Mesodermal cell (in vitro differentiated cells): ENCODE results near the gene TRPM2.

Experiments
- H3K27ac ChIP-seq: 2 replicates; pipeline ENCODE4 v1.7.0; 2013; ENCODE audit warnings: mild to moderate bottlenecking, low read depth, low read length, moderate library complexity; ENCODE audit not compliant: severe bottlenecking
- H3K36me3 ChIP-seq: 2 replicates; pipeline ENCODE4 v1.7.1; 2013; ENCODE audit warnings: mild to moderate bottlenecking, low read length, moderate library complexity; ENCODE audit not compliant: control insufficient read depth, insufficient read depth
- H3K4me1 ChIP-seq: one replicate; pipeline ENCODE4 v1.7.1; 2013; ENCODE audit warnings: mild to moderate bottlenecking, low read length; ENCODE audit not compliant: insufficient read depth, control insufficient read depth, poor library complexity, severe bottlenecking
- H3K4me3 ChIP-seq: 2 replicates; pipeline ENCODE4 v1.7.0; 2013; ENCODE audit warnings: low read length, control low read depth, mild to moderate bottlenecking; ENCODE audit not compliant: insufficient read depth, poor library complexity, severe bottlenecking; ENCODE audit errors: extremely low read depth
- H3K9me3 ChIP-seq: 2 replicates; pipeline ENCODE4 v1.7.1; 2013; ENCODE audit warnings: mild to moderate bottlenecking, low read length, moderate library complexity; ENCODE audit not compliant: control insufficient read depth
- WGBS, 2 experiments: methylation state at CpG; one replicate each; pipeline ENCODE4 v1.1.5; 2013; ENCODE audit warnings: missing lambda C conversion rate in 2 of 2; ENCODE audit not compliant: insufficient coverage in 2 of 2; 5-methylcytosine and 5-hydroxymethylcytosine counted together

Gene TRPM2

GRCh38 chr21:44370027-44370735, 16.8 kb downstream of the TRPM2 start:
- no peaks in the 10 kb centered on the region for H3K4me1 ChIP-seq
- no peaks in the 10 kb centered on the region for H3K36me3 ChIP-seq
- 43 to 46% methylated on average over 26 to 29 of the region's 29 CpGs for WGBS, 2 experiments
- peak overlapping the region; percentile 11 for H3K4me3 ChIP-seq
- H3K9me3 ChIP-seq = no peaks in the 10 kb centered on the region
- no peak overlapping the region for H3K27ac ChIP-seq

- no peaks in the 10 kb centered on the region for H3K9me3 ChIP-seq
- H3K4me1 ChIP-seq = no peaks in the 10 kb centered on the region
- H3K4me3 ChIP-seq = no peak overlapping the region
- 93% methylated on average over 26 to 32 of the region's 37 CpGs for WGBS, 2 experiments
- no peaks in the 10 kb centered on the region for H3K36me3 ChIP-seq
- no peak overlapping the region for H3K27ac ChIP-seq
These were observed 17.5 kb downstream of the TRPM2 start for GRCh38 chr21:44370786-44371410.

DNA sequence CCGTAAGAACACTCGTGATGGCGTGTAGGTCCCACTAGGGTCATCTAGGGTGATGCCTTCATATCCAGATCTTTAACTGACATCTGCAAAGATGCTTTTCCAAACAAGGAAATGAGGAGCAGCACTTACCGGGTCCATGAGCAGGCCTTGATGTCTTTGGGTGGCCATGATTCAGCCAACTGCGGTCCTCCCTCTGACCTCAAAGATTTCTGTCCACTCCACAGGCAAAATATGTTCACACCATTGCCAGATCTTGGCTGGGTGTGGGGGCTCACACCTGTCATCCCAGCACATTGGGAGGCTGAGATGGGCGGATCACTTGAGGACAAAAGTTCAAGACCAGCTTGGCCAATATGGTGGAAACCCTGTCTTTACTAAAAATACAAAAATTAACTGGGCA, 18.2 kb downstream of the TRPM2 start:
- Histone ChIP-seq H3K4me1 (no peaks in the 10 kb centered on the region), H3K4me3 (no peak overlapping the region), H3K9me3 (no peaks in the 10 kb centered on the region), H3K27ac (no peak overlapping the region), H3K36me3 (no peaks in the 10 kb centered on the region)
- WGBS, 2 experiments = 89 to 98% methylated on average over 5 to 6 of the region's 6 CpGs

DNA sequence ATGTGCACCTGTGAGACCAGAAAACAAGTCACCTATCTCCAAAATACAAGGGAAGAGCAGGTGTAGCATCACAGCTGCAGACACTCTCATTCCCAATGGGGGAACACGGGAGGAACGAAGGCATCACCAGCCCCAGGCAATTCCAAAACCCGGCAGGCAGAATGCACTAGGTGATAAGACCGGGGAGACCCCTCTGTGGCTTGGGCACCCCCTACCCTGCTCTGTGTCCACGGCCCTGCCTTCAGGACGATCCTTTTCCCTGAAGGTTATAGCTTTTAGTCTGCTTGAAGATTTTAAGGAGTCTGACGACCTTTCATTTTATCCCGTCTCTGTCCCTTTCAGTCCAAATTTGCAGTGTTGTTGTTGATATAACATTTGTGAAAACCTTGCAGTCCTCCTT, 19.2 kb downstream of the TRPM2 start:
- no peaks in the 10 kb centered on the region for H3K4me1 ChIP-seq
- H3K4me3 ChIP-seq = no peak overlapping the region
- H3K36me3 ChIP-seq = no peaks in the 10 kb centered on the region
- WGBS, 2 experiments = 72 to 92% methylated on average over 2 to 6 of the region's 8 CpGs
- no peak overlapping the region for H3K27ac ChIP-seq
- H3K9me3 ChIP-seq = no peaks in the 10 kb centered on the region

DNA sequence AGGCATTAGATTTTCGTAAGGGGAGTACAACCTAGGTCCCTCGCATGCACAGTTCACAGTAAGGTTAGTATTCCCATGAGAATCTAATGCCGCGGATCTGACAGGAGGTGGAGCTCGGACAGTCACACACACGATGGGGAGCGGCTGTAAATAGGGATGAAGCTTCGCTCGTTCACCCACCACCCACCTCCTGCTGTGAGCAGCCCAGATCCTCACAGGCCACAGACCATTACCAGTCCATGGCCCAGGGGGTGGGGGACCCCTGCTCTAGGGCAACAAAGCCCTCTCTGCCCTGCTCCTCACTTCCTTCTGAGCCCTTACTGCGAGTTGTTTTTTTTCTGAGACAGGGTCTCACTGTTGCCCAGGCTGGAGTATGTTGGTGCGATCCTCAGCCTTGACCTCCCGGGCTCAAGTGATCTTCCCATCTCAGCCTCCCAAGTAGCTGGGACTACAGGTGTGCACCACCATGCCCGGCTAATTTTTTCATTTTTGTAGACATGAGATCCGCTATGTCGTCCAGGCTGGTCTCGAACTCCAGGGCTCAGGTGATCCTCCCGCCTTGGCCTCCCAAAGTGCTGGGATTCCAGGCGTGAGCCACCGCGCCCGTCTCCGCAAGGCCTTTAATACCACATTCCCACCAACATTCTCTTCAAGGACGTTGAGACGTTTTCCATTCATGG, 21.3 kb downstream of the TRPM2 start:
- no peak overlapping the region for H3K4me3 ChIP-seq
- WGBS, 2 experiments = 94 to 95% methylated on average over 24 of the region's 24 CpGs

DNA sequence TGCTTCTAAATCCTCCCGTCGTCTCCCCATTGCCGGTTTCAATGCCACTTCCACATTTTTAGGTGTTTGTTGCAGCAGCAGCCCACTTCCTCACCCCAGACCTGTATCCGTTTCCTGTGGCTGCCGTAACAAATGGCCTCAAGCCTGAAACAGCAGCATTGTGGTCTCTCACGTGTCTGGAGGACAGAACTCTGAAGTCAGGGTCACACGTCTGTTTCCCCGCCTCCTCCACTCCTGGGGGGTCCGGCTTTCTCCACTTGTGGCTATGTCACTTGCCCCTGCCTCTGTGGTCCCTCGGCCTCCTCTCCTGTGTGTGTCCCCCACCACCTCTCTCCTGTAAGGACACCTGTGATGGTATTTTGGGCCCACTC, 21.8 kb downstream of the TRPM2 start:
- H3K4me1 ChIP-seq = no peaks in the 10 kb centered on the region
- H3K27ac ChIP-seq = no peak overlapping the region
- H3K4me3 ChIP-seq = no peak overlapping the region
- no peaks in the 10 kb centered on the region for H3K36me3 ChIP-seq
- WGBS, 2 experiments = 92 to 95% methylated on average over 10 of the region's 10 CpGs
- no peaks in the 10 kb centered on the region for H3K9me3 ChIP-seq

More for the DNA sequence above, 21.3 kb downstream of the TRPM2 start:
- Histone ChIP-seq H3K4me1 (no peaks in the 10 kb centered on the region), H3K27ac (no peak overlapping the region), H3K9me3 (no peaks in the 10 kb centered on the region), H3K36me3 (no peaks in the 10 kb centered on the region)

DNA sequence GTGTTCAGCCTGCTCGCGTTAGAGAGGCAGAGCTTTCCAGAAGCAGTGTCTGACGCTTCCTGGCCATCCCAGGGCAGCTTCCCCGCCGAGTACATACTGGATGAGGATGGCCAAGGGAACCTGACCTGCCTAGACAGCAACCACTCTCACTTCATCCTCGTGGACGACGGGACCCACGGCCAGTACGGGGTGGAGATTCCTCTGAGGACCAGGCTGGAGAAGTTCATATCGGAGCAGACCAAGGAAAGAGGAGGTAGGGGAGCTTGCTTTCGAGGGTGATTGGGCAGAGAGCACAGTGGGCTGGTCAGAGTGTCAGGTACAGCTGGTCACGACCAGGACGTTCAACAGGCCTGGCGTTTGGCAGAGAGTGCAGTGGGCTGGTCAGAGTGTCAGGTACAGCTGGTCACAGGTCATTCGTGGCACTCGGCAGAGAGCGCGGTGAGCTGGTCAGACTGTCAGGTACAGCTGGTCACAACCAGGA, 22.4 kb downstream of the TRPM2 start:
- no peaks in the 10 kb centered on the region for H3K9me3 ChIP-seq
- no peaks in the 10 kb centered on the region for H3K36me3 ChIP-seq
- H3K27ac ChIP-seq = no peak overlapping the region
- no peaks in the 10 kb centered on the region for H3K4me1 ChIP-seq
- 93 to 95% methylated on average over 15 to 19 of the region's 19 CpGs for WGBS, 2 experiments
- H3K4me3 ChIP-seq = no peak overlapping the region

DNA sequence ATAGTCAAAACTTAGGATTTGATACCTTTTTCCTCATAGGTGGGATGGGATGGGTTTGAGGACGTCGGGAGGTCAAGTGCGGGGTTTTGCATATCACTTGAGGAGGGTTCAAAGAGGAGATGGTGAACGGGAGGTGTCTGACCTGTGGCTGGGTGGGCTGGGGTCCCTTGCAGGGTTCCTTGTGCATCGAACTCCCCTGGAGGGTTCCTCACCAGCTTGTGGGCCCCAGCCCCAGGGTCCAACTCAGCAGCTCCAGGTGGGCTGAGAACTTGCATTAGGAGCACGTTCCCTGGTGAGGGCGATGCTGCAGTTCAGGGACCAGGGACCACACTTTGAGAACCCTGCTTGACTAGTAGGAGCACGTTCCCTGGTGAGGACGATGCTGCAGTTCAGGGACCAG, 23.2 kb downstream of the TRPM2 start:
- Histone ChIP-seq H3K27ac (no peak overlapping the region), H3K9me3 (no peaks in the 10 kb centered on the region), H3K36me3 (no peaks in the 10 kb centered on the region), H3K4me3 (no peak overlapping the region), H3K4me1 (no peaks in the 10 kb centered on the region)
- WGBS, 2 experiments = 91 to 93% methylated on average over 9 of the region's 9 CpGs

- Histone ChIP-seq H3K4me1 (no peaks in the 10 kb centered on the region), H3K4me3 (no peak overlapping the region), H3K27ac (no peak overlapping the region), H3K36me3 (no peaks in the 10 kb centered on the region), H3K9me3 (no peaks in the 10 kb centered on the region)
- WGBS, 2 experiments = 84 to 85% methylated on average over 14 to 19 of the region's 24 CpGs
These were observed 23.9 kb downstream of the TRPM2 start for GRCh38 chr21:44377201-44377921.

DNA sequence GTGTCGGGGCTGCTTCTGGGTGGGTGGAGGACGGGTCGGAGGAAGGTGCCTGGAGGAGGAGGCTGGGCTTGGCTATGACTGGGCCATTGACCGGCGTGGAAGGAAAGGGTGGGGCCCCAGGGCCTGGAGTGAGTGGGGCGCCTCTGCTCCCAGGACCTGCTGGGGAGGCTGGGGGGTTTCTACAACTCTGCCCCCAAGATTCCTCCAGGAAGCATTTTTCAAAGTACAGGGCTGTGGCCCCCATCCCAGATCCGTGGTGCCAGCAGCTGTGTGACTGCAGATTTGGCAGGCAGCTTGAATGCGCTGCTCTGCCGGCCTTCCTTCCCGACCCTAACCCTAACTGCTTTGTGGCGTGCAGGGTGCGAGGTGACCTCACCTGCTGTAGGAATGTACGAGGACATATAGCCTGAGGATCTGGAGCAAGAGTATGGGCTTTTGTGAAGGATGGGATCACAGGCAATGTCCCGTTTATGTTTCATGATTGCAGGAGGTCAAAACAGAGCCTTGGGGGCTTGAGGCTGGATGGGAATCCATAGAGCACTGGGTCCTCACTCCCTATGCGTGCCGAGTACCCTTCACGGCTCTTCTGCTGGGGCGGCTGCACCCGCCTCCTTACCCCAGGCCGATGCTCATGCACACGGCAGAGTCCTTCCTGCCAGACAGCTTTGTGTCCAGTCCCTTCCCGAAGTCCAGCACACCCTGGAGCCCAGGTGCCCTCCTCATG, 24.7 kb downstream of the TRPM2 start:
- Histone ChIP-seq H3K36me3 (no peaks in the 10 kb centered on the region), H3K4me1 (no peaks in the 10 kb centered on the region), H3K27ac (no peak overlapping the region), H3K9me3 (no peaks in the 10 kb centered on the region), H3K4me3 (no peak overlapping the region)
- WGBS, 2 experiments = 90% methylated on average over 17 to 19 of the region's 22 CpGs
